Lower leg skin (tissue), 4 donors: Measurements from ENCODE around the gene VAV3. TPM values are rescaled to one million over a fixed set of nuclear protein-coding genes. Genes with fewer than 3 reads are reported as not detected.

ENCODE experiments used
- DNase-seq, 2 donors: peaks; one replicate each; pipeline ENCODE4 v3.0.0-alpha.2; 2019; ENCODE audit warnings: low spot score in 2 of 2
- H3K4me3 ChIP-seq: fragments of 200-600 bp; sonication (generic); 2 replicates; pipeline ENCODE4 v1.5.1; 2017; ENCODE audit warnings: mild to moderate bottlenecking, low read depth; ENCODE audit not compliant: poor library complexity, severe bottlenecking
- CTCF ChIP-seq, 3 donors: fragments of 450-650 bp; IDR thresholded peaks; one replicate each; pipeline ENCODE4 v1.5.1; 2016; ENCODE audit warnings: antibody characterized with exemption in 3 of 3, mild to moderate bottlenecking in 3 of 3, moderate library complexity in 2 of 3
- POLR2A ChIP-seq, 2 donors: fragments of 450-650 bp; IDR thresholded peaks; one replicate each; pipeline ENCODE4 v1.6.1; 2016 to 2017; ENCODE audit warnings: antibody characterized with exemption in 2 of 2, mild to moderate bottlenecking in 1 of 2, moderate library complexity in 1 of 2
- WGBS, 2 donors: methylation state at CpG; one replicate each; pipeline ENCODE4 v1.1.5; 2018; 5-methylcytosine and 5-hydroxymethylcytosine counted together
- intact Hi-C: fragments of 100-400 bp; cut with DNase I; formaldehyde crosslinking; loops from one replicate; pipeline ENCODE4 v1.15.0; 2023; ENCODE audit warnings: low total_unique reads
- total RNA-seq, 4 donors: library from RNA; depleted of rRNA; stranded (reverse); fragments of >200 nt; gene quantifications; one replicate each; pipeline ENCODE4 v1.1.0, GENCODE V29; 2016

Gene VAV3
- total RNA-seq: 100 to 1,000 TPM; 102 to 200 (median 147) TPM

GRCh38 chr1:107965110-107965991, at the start of gene VAV3:
VAV3 (minus strand) TSS chr1:107965180; CDS start chr1:107964869, 311 bp downstream.
- peak; percentile 61 to 94 for DNase-seq
- WGBS, 2 donors: 0 to 2% methylated on average over 35 to 54 of the region's 73 CpGs
- peak within 1 kb of the TSS; percentile 39 for H3K4me3 ChIP-seq
- intact Hi-C loops: no loop called here
- TF ChIP-seq POLR2A (IDR thresholded peaks at IDR 0.05): no peak
- TF ChIP-seq CTCF (IDR thresholded peaks at IDR 0.05): no peak

- TF ChIP-seq POLR2A (IDR thresholded peaks at IDR 0.05): no peak
- TF ChIP-seq CTCF (IDR thresholded peaks at IDR 0.05): no peak
- DNase-seq: no peak
- H3K4me3 ChIP-seq: no peak overlapping the region
- intact Hi-C loops: no loop called here
These were observed 47.6 kb upstream of the VAV3 start for GRCh38 chr1:108012553-108012952.

GRCh38 chr1:108011295-108011694, 46.3 kb upstream of the VAV3 start:
- TF ChIP-seq CTCF (IDR thresholded peaks at IDR 0.05): no peak
- no peak for TF ChIP-seq POLR2A (IDR thresholded peaks at IDR 0.05)
- intact Hi-C loops: no loop called here
- H3K4me3 ChIP-seq: no peak overlapping the region
- DNase-seq: no peak
- WGBS, 2 donors: 92 to 96% methylated on average over 6 of the region's 6 CpGs

- 85 to 89% methylated on average over 4 of the region's 4 CpGs for WGBS, 2 donors
- no peak for DNase-seq
These were observed 45.6 kb upstream of the VAV3 start for GRCh38 chr1:108010581-108010980.

GRCh38 chr1:108009603-108010195, 44.7 kb upstream of the VAV3 start:
- no peak overlapping the region for H3K4me3 ChIP-seq
- TF ChIP-seq POLR2A (IDR thresholded peaks at IDR 0.05): no peak
- DNase-seq: no peak
- intact Hi-C loops: no loop called here

More at GRCh38 chr1:108010581-108010980, 45.6 kb upstream of the VAV3 start:
- intact Hi-C loops: no loop called here
- no peak overlapping the region for H3K4me3 ChIP-seq
- TF ChIP-seq POLR2A (IDR thresholded peaks at IDR 0.05): no peak
- TF ChIP-seq CTCF (IDR thresholded peaks at IDR 0.05): no peak

- no peak for DNase-seq
- WGBS, 2 donors: 66 to 71% methylated on average over 2 of the region's 2 CpGs
- TF ChIP-seq POLR2A (IDR thresholded peaks at IDR 0.05): no peak
- no peak for TF ChIP-seq CTCF (IDR thresholded peaks at IDR 0.05)
- no peak overlapping the region for H3K4me3 ChIP-seq
- intact Hi-C loops: no loop called here
These were observed 42.6 kb upstream of the VAV3 start for GRCh38 chr1:108007531-108007930.
